GM19397 (cell line): ENCODE data around the gene SH2D1A.
"Not testable (repeated sequence)": the region's sequence is repeated elsewhere in the genome, so short reads cannot be mapped to it uniquely, and the experiment has no call there.

Experiments
- ATAC-seq: cut with Tn5 transposase; IDR thresholded peaks from one replicate; pipeline ENCODE4 v1.9.1; 2021; ENCODE audit warnings: mild to moderate bottlenecking, moderate library complexity; ENCODE audit not compliant: unreplicated experiment

Gene SH2D1A

GRCh38 chrX:124348885-124349453, 2.6 kb downstream of the SH2D1A start:
- no peak for ATAC-seq

DNA sequence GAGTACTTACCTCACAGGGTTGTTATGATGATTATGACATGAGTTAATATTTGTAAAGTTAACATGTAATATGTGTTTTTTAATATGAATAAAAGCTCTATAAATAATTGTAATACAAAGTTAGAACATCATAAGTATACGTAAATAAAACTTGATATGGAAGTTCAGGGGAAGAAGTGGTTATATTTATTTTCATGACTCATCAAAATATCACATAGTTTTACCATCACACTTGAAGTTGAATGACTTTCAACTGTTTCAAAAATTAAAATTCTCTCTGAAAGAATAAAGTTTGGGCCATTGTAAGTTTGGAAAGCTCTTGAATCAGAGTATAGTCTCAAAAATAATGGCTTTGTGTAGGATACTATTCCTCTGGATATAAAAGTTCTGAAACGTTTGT, 8.3 kb downstream of the SH2D1A start:
- no peak for ATAC-seq

GRCh38 chrX:124358800-124359383, 12.5 kb downstream of the SH2D1A start:
- ATAC-seq, result no peak

GRCh38 chrX:124362072-124362471, 15.7 kb downstream of the SH2D1A start:
- no peak for ATAC-seq

- no peak for ATAC-seq
Measured at GRCh38 chrX:124362761-124363160, 16.4 kb downstream of the SH2D1A start.

GRCh38 chrX:124369722-124370121, 23.4 kb downstream of the SH2D1A start:
- no peak for ATAC-seq

DNA sequence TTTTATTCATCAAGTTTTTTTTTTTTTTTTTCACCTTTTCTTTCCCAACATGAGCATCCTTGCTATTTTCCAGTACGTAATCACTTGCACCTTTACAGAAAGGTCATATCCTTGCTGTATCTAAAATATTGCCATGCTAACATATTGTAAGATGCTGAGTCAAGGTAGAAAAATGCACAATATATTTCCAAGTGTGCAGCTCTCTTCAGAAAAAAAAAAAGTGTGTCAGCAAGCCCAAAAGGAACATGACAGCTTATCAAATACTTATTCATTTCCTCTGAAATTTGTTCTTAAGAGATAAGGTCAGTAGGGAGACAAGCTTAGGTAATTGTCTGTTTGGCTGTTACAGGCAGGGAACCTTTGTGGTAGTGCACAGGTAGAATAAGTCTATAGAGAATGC, 27.0 kb downstream of the SH2D1A start:
- ATAC-seq, result no peak

DNA sequence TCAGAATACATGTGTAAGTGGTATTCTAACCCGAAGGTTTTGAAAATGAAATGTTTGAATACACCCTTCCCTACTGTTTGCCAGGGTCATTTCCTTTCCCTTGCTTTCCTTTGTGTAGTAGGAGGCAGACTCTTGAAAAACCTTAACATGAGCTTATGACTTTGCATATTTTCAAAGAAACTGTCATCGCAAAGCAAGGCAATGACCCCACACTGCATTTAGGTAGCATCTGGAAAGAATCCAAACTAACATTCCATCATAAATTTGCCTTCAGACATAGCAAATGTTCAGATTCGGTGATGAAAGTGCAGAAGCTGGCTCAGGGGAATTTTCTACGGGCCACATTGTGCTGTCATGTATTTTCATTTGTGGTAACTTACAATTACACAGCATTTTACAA, 32.3 kb downstream of the SH2D1A start:
- ATAC-seq, result no peak

GRCh38 chrX:124383354-124383753, 37.0 kb downstream of the SH2D1A start:
- ATAC-seq, result no peak

DNA sequence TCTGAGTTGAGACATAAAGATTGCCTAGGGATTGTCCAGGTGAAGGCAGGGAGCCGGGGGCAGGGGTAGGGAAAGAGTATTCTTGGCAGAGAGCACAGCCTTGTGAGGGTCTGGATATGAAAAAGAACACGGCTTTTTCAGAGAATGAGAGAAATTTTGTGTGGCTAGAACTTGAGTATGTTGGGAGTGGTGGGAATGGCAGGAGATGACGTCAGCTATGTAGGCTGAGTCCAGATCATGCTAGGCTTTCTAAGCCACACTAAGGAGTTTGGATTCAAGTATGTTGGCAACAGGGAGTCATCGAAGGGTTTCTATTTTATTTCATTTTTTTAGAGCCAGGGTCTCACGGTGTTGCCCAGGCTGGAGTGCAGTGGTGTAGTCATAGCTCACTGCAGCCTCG, 40.0 kb downstream of the SH2D1A start:
- ATAC-seq, result no peak

DNA sequence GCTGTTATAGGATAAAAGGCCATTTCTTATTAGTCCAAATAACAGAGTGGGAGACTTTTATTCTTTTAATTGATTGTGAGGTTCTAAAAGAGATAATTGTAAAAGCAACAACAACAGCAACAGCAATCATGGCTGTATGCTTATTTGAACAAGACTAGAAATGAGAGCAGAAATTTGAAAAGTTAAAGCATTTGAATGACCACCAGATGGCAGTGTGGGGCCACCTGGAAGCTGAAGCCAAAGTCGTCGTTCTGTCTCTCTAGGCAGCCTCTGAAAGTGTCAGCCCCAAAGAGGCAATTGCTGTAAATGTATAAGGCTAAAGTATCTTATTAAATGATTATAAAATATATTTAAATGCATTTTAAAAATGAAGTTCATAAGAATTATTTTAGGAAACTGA, 42.2 kb downstream of the SH2D1A start:
- peak; percentile 60 for ATAC-seq

DNA sequence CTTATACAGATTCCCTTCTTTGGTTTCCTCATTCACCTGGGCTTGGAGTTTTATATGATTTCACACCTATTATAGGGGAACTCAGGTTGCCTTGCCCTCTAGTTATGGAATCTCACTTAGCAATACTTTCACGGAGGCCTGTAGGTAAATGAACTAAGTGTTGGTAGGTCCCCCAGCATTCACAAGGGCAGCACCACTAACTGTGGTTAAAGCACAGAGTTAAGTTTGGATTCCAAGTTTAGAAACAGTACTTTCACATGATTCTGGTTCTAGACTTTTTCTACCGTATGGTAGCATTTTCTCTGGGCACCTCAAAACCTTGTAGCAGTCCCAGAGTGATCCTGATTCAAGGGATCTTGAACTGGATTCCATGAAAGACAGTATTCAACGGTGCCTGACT, 46.4 kb downstream of the SH2D1A start:
- ATAC-seq, result no peak

- ATAC-seq, result no peak
Measured at GRCh38 chrX:124393238-124393637, 46.9 kb downstream of the SH2D1A start.

- ATAC-seq, result no peak
Measured at GRCh38 chrX:124393659-124394058, 47.3 kb downstream of the SH2D1A start.

DNA sequence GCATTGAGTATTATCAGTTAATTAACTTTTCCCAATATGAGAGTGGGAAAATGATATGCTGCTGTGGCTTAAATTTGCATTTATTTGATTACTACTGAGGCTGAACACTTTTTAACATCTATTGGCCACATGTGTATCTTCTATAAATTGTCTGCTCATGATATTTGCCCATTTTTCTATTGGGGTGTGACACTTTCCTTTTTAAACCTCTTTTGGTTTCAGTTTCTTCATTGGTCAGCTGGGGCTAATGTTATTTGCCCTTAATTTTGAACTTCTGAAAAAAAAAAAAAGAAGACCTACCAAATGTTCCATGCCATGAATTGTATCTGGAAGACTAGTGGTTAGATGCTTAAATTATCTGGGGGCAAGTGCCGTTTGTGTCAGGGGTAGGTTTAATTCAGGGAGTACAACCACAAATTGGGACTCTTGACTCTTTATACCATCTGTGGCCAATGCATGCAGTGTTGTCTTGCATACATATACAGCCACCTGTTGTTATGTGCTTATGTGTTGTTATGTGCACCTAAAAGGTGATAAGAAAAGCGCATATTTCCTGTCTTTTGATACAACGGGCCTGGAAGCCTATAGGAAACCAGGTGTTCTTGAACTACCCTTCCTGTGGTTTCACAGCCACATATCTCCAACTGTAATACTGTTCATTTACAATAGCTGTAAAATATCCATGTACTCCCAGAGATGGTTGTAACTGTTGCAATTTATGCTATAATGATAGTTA, 49.0 kb downstream of the SH2D1A start:
- ATAC-seq, result peak; percentile 74

- no peak for ATAC-seq
Measured at GRCh38 chrX:124401696-124402095, 55.3 kb downstream of the SH2D1A start.

GRCh38 chrX:124405868-124406267, 59.5 kb downstream of the SH2D1A start:
- ATAC-seq, result no peak

DNA sequence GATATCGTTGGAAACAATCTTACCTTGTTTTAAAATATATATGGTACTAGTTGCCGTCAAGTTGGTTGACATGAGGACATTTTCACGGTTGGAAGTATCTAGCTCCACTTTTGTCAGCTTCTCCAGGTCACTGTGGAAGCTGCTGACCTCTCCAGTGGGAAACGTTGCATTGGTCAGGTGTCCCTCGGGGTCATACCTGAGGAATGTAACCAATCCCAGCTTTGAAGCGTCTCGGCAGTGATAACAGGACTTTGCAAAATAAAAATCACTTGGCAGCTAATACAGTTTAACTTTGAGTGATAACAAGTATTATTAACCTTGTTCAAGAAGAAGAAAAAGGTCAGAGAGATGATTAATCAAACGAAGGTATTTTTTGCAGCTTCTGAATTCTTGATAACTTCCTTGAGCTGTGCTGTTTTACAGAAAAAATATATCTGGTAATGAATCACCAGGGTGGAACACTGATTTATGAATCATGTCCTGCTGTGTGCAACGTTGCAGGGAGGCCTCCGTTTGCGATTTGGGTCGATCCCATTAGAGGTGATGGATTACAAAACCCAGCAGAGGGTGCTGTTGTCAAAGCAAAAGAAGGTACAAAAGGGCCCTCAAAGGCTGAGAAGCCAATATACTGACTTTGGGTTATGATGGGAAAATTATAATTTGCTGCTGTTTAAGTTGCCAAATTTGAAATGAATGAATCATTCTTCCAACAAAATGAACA, 60.1 kb downstream of the SH2D1A start:
- peak; percentile 60 for ATAC-seq

DNA sequence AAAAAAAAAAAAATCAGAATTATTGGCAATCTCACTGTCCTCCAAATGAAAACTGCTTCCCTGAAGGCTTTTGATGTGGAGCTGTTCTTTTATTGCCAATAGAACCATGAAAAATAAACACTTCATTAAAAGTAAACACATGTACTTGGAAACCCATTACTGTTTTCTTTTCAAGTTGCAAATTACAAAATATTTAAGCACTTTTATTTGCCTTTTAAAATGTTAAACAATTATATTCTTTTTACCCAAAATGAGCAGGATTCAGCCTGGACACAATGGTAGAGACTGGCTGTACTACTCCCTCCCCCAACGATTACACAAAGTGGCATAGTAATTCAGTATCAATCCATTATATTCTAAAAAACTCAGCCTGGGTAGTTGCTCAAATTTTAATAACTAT, 60.9 kb downstream of the SH2D1A start:
- ATAC-seq, result no peak

DNA sequence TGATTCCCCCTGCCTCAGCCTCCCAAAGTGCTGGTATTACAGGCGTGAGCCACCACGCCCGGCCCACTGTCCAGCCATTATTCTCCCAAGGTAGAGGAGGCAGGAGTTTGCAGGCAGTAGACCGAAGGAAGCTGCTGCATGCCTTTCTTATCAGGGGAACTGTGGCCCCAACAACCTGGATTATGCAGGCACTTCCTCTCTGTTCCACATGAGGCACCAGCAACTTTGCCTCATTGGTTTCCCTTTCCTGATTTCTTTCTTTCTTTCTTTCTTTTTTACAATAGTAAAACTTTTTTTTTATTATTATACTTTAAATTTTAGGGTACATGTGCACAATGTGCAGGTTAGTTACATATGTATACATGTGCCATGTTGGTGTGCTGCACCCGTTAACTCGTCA, 62.0 kb downstream of the SH2D1A start:
- ATAC-seq, result not testable (repeated sequence)

GRCh38 chrX:124413244-124413643, 66.9 kb downstream of the SH2D1A start:
- ATAC-seq, result no peak

- ATAC-seq, result no peak
Measured at GRCh38 chrX:124414281-124414680, 67.9 kb downstream of the SH2D1A start.
